NCI-H345 treated with DMSO at 0.1 percent for 48 hours (cell line): ENCODE data around the gene OSBPL5.
"Not testable (repeated sequence)": the region's sequence is repeated elsewhere in the genome, so short reads cannot be mapped to it uniquely, and the experiment has no call there.

Experiments used
- DNase-seq: peaks from one replicate; lab custom pipeline; 2025; ENCODE audit not compliant: unreplicated experiment; lab: John Stamatoyannopoulos, UW

Gene OSBPL5

GRCh38 chr11:3089236-3090061, 75.7 kb downstream of the OSBPL5 start:
- DNase-seq, result no peak

- no peak for DNase-seq
These were observed 76.3 kb downstream of the OSBPL5 start for GRCh38 chr11:3088806-3089205.

- no peak for DNase-seq
These were observed 77.0 kb downstream of the OSBPL5 start for GRCh38 chr11:3087821-3088800.

- no peak for DNase-seq
These were observed 77.7 kb downstream of the OSBPL5 start for GRCh38 chr11:3087373-3087772.

- DNase-seq, result no peak
These were observed 78.4 kb downstream of the OSBPL5 start for GRCh38 chr11:3086671-3087150.

- no peak for DNase-seq
These were observed 79.0 kb downstream of the OSBPL5 start for GRCh38 chr11:3086114-3086513.

- DNase-seq, result no peak
These were observed 80.1 kb downstream of the OSBPL5 start for GRCh38 chr11:3085052-3085451.

- DNase-seq, result no peak
These were observed 81.8 kb downstream of the OSBPL5 start for GRCh38 chr11:3083321-3083720.

GRCh38 chr11:3081386-3081751, 83.7 kb downstream of the OSBPL5 start:
- DNase-seq, result no peak

- no peak for DNase-seq
These were observed 84.3 kb downstream of the OSBPL5 start for GRCh38 chr11:3080733-3081385.

- no peak for DNase-seq
These were observed 85.0 kb downstream of the OSBPL5 start for GRCh38 chr11:3080104-3080503.

- DNase-seq, result no peak
These were observed 87.2 kb downstream of the OSBPL5 start for GRCh38 chr11:3077846-3078440.

- no peak for DNase-seq
These were observed 87.8 kb downstream of the OSBPL5 start for GRCh38 chr11:3077189-3077836.

GRCh38 chr11:3074912-3075589, 90.1 kb downstream of the OSBPL5 start:
- no peak for DNase-seq

GRCh38 chr11:3073029-3073435, 92.1 kb downstream of the OSBPL5 start:
- DNase-seq, result no peak

- DNase-seq, result no peak
These were observed 95.7 kb downstream of the OSBPL5 start for GRCh38 chr11:3069425-3069824.

- DNase-seq, result not testable (repeated sequence)
These were observed 98.8 kb downstream of the OSBPL5 start for GRCh38 chr11:3066308-3066707.

GRCh38 chr11:3064709-3065108, 100.4 kb downstream of the OSBPL5 start:
- DNase-seq, result not testable (repeated sequence)

GRCh38 chr11:3063876-3064275, 101.2 kb downstream of the OSBPL5 start:
- DNase-seq, result not testable (repeated sequence)

- DNase-seq, result not testable (repeated sequence)
These were observed 101.7 kb downstream of the OSBPL5 start for GRCh38 chr11:3063432-3063831.
